ENCODE measurements around the gene PODXL2.

DNA sequence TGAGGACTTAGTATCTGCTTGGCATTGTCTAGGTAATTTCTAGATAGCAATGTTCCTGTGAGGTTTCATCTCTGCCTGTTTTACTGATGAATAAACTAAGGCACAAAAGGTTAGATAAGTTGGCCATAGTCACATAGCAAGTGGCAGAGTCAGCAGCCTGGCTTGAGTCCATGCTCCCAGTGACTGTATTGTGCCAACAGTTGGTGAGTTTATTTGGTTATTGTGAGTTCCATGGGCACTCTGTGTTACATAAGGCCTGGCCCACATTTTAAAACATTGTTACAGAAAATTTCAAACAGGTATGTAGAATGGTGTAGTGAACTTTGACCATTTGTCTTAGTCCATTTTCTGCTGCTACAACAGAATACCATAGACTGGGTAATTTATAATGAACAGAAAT is 15.6 kb upstream of the PODXL2 start:
- TF ChIP-seq RAD21 (IDR thresholded peaks at IDR 0.05; ENCODE audit: low read depth) (no peak), CEBPB (IDR thresholded peaks at IDR 0.05; ENCODE audit: low read depth) (no peak), POLR2AphosphoS5 (IDR thresholded peaks at IDR 0.05; ENCODE audit: low read depth, low read length) (no peak)
- TF ChIP-seq, protein P1, sequence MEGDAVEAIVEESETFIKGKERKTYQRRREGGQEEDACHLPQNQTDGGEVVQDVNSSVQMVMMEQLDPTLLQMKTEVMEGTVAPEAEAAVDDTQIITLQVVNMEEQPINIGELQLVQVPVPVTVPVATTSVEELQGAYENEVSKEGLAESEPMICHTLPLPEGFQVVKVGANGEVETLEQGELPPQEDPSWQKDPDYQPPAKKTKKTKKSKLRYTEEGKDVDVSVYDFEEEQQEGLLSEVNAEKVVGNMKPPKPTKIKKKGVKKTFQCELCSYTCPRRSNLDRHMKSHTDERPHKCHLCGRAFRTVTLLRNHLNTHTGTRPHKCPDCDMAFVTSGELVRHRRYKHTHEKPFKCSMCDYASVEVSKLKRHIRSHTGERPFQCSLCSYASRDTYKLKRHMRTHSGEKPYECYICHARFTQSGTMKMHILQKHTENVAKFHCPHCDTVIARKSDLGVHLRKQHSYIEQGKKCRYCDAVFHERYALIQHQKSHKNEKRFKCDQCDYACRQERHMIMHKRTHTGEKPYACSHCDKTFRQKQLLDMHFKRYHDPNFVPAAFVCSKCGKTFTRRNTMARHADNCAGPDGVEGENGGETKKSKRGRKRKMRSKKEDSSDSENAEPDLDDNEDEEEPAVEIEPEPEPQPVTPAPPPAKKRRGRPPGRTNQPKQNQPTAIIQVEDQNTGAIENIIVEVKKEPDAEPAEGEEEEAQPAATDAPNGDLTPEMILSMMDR (IDR thresholded peaks at IDR 0.05 in 2 of 3, conservative IDR thresholded peaks at IDR 0.05 in 1 of 3; ENCODE audit: borderline replicate concordance in 1 of 3, insufficient read depth in 1 of 3, low read depth in 2 of 3, low read length in 2 of 3) = no peak
